ENCODE data around the gene SLC22A17.

Gene SLC22A17

GRCh38 chr14:23356662-23357061 lies 4.0 kb upstream of the SLC22A17 start:
- DNase-seq (ENCODE audit: extremely low spot score): no peak
- ChIA-PET POLR2A (no interaction called here), CTCF (no interaction called here)
- no peak for TF ChIP-seq CTCF (IDR thresholded peaks at IDR 0.05; ENCODE audit: control extremely low read depth, extremely low read depth, low read depth, missing control alignments)

DNA sequence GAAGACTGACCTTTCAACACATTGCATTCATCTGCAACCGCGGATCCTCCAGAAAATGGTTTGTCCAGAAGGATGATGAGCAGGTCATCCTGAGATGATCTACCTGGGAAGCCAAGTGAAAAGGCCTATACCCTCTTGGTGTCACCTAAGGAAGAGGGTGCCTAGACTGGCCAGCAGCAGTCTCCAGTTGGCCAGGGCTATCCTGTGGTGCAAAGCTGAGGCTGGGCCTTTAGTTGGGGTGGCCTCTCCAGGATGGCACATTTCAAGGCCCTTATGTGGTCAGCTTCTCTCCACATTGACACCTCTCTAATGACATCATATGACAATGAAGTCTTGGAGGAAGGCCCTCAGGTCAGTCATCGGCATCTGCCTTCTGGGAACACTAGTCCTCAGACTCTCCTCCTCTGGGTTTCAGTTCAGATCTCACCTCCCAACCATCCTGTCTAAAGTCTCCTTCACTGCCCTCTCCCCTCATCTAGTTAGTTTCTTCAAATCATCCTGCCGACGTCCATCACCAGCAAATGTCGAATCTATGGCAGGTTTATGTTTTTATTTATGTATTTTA lies 3.3 kb upstream of the SLC22A17 start:
- TF ChIP-seq CTCF (IDR thresholded peaks at IDR 0.05; ENCODE audit: control extremely low read depth, extremely low read depth, low read depth, missing control alignments): no peak
- no peak for DNase-seq (ENCODE audit: extremely low spot score)
- ChIA-PET CTCF (no interaction called here), POLR2A (no interaction called here)

- ChIA-PET POLR2A (no interaction called here), CTCF (interaction anchor here (1.0 to 1.5 kb wide), 2 partner anchors 234 to 278 kb away, joined by 3 to 4 read pairs; no protein-coding TSS in a partner anchor)
- DNase-seq (ENCODE audit: extremely low spot score): no peak
- no peak for TF ChIP-seq CTCF (IDR thresholded peaks at IDR 0.05; ENCODE audit: control extremely low read depth, extremely low read depth, low read depth, missing control alignments)
Measured at GRCh38 chr14:23354990-23355389, 2.3 kb upstream of the SLC22A17 start.

DNA sequence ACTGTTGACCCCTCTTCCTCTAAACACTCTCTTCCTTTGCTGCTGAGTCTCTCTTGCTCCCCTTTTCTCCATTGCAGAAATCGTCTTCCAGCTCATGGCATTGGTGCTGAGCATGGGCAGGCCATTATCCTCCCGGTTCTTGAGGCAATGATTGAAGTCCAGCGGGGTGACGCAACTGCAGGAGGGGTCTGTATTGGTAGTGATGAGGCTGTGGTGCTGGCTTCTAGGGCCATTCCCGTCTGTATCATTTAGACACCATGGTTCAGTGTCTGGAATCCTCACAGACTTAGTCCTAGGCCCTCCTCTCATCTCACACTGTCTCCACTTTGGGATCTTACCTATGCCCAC lies 720 bp upstream of the SLC22A17 start:
- ChIA-PET POLR2A (no interaction called here), CTCF (interaction anchor here (0.7 to 1.6 kb wide), 4 partner anchors 26 to 90 kb away, joined by 3 to 6 read pairs (median 3); no protein-coding TSS in a partner anchor)
- no peak for DNase-seq (ENCODE audit: extremely low spot score)
- TF ChIP-seq CTCF (IDR thresholded peaks at IDR 0.05; ENCODE audit: control extremely low read depth, extremely low read depth, low read depth, missing control alignments): no peak

DNA sequence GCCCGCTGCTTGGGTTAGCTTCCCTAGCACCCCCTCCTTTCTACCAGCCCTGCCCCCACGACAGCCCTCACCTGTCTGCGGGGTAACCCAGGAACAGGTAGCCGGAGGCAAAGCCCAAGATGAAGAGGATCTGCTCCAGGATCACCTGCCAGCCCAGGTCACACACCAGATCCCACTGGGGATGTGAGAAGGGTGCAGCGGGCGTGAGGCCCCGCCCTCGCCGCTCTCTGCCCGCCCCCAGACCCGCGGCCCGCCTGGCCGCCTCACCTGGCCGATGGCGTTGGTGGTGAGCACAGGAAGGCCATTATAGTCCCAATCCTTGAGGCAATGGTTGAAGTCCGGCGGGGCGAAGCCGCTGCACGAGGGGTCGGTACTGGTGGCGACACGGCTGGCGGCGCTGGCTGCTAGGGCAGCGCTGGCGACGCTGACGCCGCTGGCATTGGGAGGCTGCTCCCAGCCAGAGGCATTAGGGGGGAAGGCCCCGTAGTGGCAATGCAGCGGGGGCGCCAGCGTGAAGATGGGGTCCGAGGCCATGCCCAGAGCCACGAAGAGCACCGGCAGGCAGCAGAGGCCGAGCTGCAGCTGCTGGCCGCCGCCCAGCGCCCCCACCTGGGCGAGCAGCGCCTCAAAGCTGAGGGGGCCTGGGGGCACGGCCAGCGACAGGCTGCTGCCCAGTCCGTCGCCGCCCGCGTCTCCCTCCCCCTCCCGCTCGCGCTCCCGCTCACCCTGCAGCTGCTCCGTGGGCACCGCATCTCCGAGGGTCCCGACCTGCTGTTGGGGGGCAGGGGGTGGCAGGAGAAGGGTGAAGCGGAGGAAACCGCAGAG lies 794 bp downstream of the SLC22A17 start:
- DNase-seq (ENCODE audit: extremely low spot score): no peak
- POLR2A ChIA-PET: no interaction called here
- TF ChIP-seq CTCF (IDR thresholded peaks at IDR 0.05; ENCODE audit: control extremely low read depth, extremely low read depth, low read depth, missing control alignments): no peak
- CTCF ChIA-PET: interaction anchor here (1.3 to 1.6 kb wide), 2 partner anchors 28 to 88 kb away, joined by 3 to 6 read pairs; no protein-coding TSS in a partner anchor

GRCh38 chr14:23349156-23349845 lies 3.4 kb downstream of the SLC22A17 start:
- no peak for DNase-seq (ENCODE audit: extremely low spot score)
- ChIA-PET POLR2A (no interaction called here), CTCF (interaction anchor here (1.2 kb wide), 1 partner anchor 31 kb away, joined by 5 read pairs; no protein-coding TSS in a partner anchor)
- TF ChIP-seq CTCF (IDR thresholded peaks at IDR 0.05; ENCODE audit: control extremely low read depth, extremely low read depth, low read depth, missing control alignments): no peak
